ENCODE data around the gene CYP8B1. TPM values are rescaled to one million over a fixed set of nuclear protein-coding genes. Genes with fewer than 3 reads are reported as not detected.

Gene CYP8B1
- total and polyA plus RNA-seq, 2 of the 13 experiments (the other 11 are each of a cell fraction or from before 2014, with no cell fraction given): 0.58 to 2.0 TPM

- TF ChIP-seq DZIP1 (CRISPR knock-in tag; IDR thresholded peaks at IDR 0.05): 0 out of 2 replicates have a peak, but pooled peaks have one; percentile 55
- TF ChIP-seq ZNF362 (CRISPR knock-in tag; IDR thresholded peaks at IDR 0.05; ENCODE audit: borderline replicate concordance): no peak; the same call in 1 of the 2 replicates
- no peak for TF ChIP-seq PHF5A (CRISPR knock-in tag; IDR thresholded peaks at IDR 0.05; ENCODE audit: low read depth, unreplicated experiment)
- no peak for TF ChIP-seq CHCHD3 (CRISPR knock-in tag; IDR thresholded peaks at IDR 0.05)
- no peak for TF ChIP-seq ZNF3 (CRISPR knock-in tag; IDR thresholded peaks at IDR 0.05)
- peak; percentile 50; the same call in 1 of the 2 replicates for TF ChIP-seq ZBTB7B (CRISPR knock-in tag; IDR thresholded peaks at IDR 0.05)
- no peak for TF ChIP-seq FOXP1 (IDR thresholded peaks at IDR 0.05)
- no peak for TF ChIP-seq FOXP1 (CRISPR knock-in tag; IDR thresholded peaks at IDR 0.05)
- no peak for TF ChIP-seq ZNF234 (CRISPR knock-in tag; conservative IDR thresholded peaks at IDR 0.05)
- TF ChIP-seq GZF1 (CRISPR knock-in tag; IDR thresholded peaks at IDR 0.05): no peak
- TF ChIP-seq KIAA2018 (CRISPR knock-in tag; IDR thresholded peaks at IDR 0.05; ENCODE audit: borderline replicate concordance): no peak
- TF ChIP-seq ZBTB1 (CRISPR knock-in tag; IDR thresholded peaks at IDR 0.05; ENCODE audit: borderline replicate concordance): no peak
- no peak for TF ChIP-seq ZNF510 (CRISPR knock-in tag; IDR thresholded peaks at IDR 0.05; ENCODE audit: low read depth)
- TF ChIP-seq ZNF34 (CRISPR knock-in tag; IDR thresholded peaks at IDR 0.05; ENCODE audit: borderline replicate concordance): no peak
- no peak for TF ChIP-seq ZBTB34 (CRISPR knock-in tag; IDR thresholded peaks at IDR 0.05)
- TF ChIP-seq ZNF558 (CRISPR knock-in tag; IDR thresholded peaks at IDR 0.05; ENCODE audit: borderline replicate concordance): no peak
Measured at GRCh38 chr3:42880601-42881451, 5.1 kb upstream of the CYP8B1 start (continued).

Measured in HepG2 (cell line).